K562 (cell line): Measurements from ENCODE around the gene SOX18. TPM values are rescaled to one million over a fixed set of nuclear protein-coding genes. Genes with fewer than 3 reads are reported as not detected.

Source experiments
- BCLAF1 ChIP-seq, 2 experiments: fragments of 450-650 bp in 1 of 2; IDR thresholded peaks; 2 replicates each; pipeline ENCODE4 v1.6.1; 2011 to 2017; ENCODE audit warnings: low read depth in 2 of 2, antibody characterized with exemption in 1 of 2, borderline replicate concordance in 1 of 2, low read length in 1 of 2, mild to moderate bottlenecking in 1 of 2, mixed read lengths in 1 of 2; ENCODE audit not compliant: control insufficient read depth in 1 of 2
- CHD7 ChIP-seq: fragments of 200-600 bp; sonication (generic); IDR thresholded peaks from one replicate; pipeline ENCODE4 v1.6.1; 2012; ENCODE audit warnings: mild to moderate bottlenecking, low read depth, low read length, inconsistent platforms
- E2F8 ChIP-seq: fragments of 450-650 bp; IDR thresholded peaks from 2 replicates; pipeline ENCODE4 v1.7.1; 2018; ENCODE audit warnings: mild to moderate bottlenecking, low read depth; ENCODE audit not compliant: partially characterized antibody
- IRF2 ChIP-seq: sonication (generic); formaldehyde crosslinking; IDR thresholded peaks from 2 replicates; pipeline ENCODE4 v1.8.1; 2022; ENCODE audit warnings: mild to moderate bottlenecking, missing genetic modification reagents
- ZNF444 ChIP-seq: fragments of 250-450 bp; sonication (Bioruptor Pico); IDR thresholded peaks from 2 replicates; pipeline ENCODE4 v1.4.0; 2020; ENCODE audit warnings: mild to moderate bottlenecking, moderate library complexity
- ZNF586 ChIP-seq: fragments of 450-650 bp; formaldehyde crosslinking; conservative IDR thresholded peaks from 2 replicates; pipeline ENCODE4 v1.4.0; 2020; ENCODE audit warnings: mild to moderate bottlenecking, moderate library complexity
- ZNF644 ChIP-seq: fragments of 200-800 bp; sonication (Bioruptor generic); IDR thresholded peaks from 2 replicates; pipeline ENCODE4 v1.6.1; 2016; ENCODE audit warnings: low read depth, missing genetic modification characterization, missing compliant biosample characterization
- polyA plus RNA-seq, 8 experiments: library from polyadenylated mRNA; depleted of rRNA in 4 of 8; stranded (reverse) in 5 of 8; unstranded in 3 of 8; fragments of >200 nt; fragmentation: Nextera tagmentation in 2 of 8; fragmentation: Illumina TruSeq in 1 of 8; extraction: Ambion mirVana in 2 of 8; extraction: Trizol in 1 of 8; gene quantifications; 2 replicates each; pipeline versions ENCODE4 v1.2.1 to v1.2.3, GENCODE V29; 2011 to 2014; ENCODE audit warnings: inconsistent platforms in 1 of 8, missing spikeins in 1 of 8
- total RNA-seq, 7 experiments: library from RNA; depleted of rRNA in 6 of 7; stranded (reverse); fragments of >200 nt in 6 of 7; fragmentation: Illumina TruSeq in 2 of 7; extraction: Trizol in 2 of 7; gene quantifications; 2 replicates each; pipeline versions ENCODE4 v1.2.1 to v1.2.3, GENCODE V29; 2011 to 2021; ENCODE audit warnings: low replicate concordance in 1 of 7

SOX18 gene
- total and polyA plus RNA-seq, 9 of the 15 experiments (the other 6 are each of a cell fraction or from before 2014, with no cell fraction given), result 0.15 to 19.8 (median 0.33) TPM

- no peak for TF ChIP-seq E2F8
- no peak for TF ChIP-seq ZNF444
- no peak for TF ChIP-seq BCLAF1 (IDR thresholded peaks at IDR 0.05; ENCODE audit: borderline replicate concordance in 1 of 2, control insufficient read depth in 1 of 2, low read depth in 2 of 2, low read length in 1 of 2)
- TF ChIP-seq CHD7, result no peak
- no peak for TF ChIP-seq ZNF586 (CRISPR knock-in tag)
- TF ChIP-seq IRF2 (CRISPR knock-in tag), result no peak
- TF ChIP-seq ZNF644 (tag), result no peak
These were observed 10.7 kb downstream of the SOX18 start (continued) for GRCh38 chr20:64038565-64039292.
